Left renal cortex interstitium (tissue), 4 donors: ENCODE results near the gene DPPA5. TPM values are rescaled to one million over a fixed set of nuclear protein-coding genes. Genes with fewer than 3 reads are reported as not detected.
"Not testable (repeated sequence)": the region's sequence is repeated elsewhere in the genome, so short reads cannot be mapped to it uniquely, and the experiment has no call there.

Experiments used
- DNase-seq, 4 donors: peaks; one replicate each; pipeline ENCODE4 v3.0.0-alpha.2; 2013; ENCODE audit warnings: low read depth in 4 of 4, low spot score in 2 of 4, missing footprints in 1 of 4
- polyA plus RNA-seq, 4 donors: library from polyadenylated mRNA; unstranded; fragments of 120-200 nt; gene quantifications; one replicate each; pipeline ENCODE4 v1.2.1, GENCODE V29; 2013; ENCODE audit not compliant: insufficient read length in 4 of 4

Gene DPPA5
- polyA plus RNA-seq, 4 donors = 0.22 TPM; not detected in 3

GRCh38 chr6:73364549-73364948 lies 10.5 kb upstream of the DPPA5 start:
- no peak for DNase-seq

DNA sequence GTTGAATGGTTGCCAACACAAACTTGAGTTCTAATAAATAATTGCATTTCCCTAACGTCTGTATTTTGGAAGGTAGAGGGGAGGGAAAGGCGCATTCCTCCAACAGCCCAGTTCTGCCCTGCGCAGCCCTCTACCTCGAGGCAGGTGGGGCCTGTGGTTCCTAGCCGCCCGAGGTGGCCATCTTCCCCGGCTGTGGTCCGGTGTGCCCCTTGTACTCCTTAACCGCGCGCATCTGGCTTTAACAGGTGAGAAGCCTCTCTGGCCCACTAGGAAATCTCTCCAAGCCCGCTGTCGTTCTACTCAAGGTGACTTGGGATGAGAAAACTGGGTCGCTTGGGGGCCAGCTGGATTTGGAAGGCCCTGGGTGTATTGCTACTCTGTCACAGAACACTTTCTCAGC lies 10.0 kb upstream of the DPPA5 start:
- DNase-seq = no peak

DNA sequence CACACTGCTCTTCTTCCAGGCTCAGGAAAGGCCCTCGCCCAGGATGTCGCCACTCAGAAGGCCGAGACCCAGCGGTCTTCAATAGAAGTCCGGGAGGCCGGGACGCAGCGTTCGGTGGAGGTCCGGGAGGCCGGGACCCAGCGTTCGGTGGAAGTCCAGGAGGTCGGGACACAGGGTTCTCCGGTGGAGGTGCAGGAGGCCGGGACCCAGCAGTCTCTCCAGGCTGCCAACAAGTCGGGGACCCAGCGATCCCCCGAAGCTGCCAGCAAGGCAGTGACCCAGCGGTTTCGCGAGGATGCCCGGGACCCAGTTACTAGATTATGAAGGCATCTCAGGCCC lies 9.4 kb upstream of the DPPA5 start:
- no peak for DNase-seq

- no peak for DNase-seq
Observed at GRCh38 chr6:73362869-73363536, 8.9 kb upstream of the DPPA5 start.

DNA sequence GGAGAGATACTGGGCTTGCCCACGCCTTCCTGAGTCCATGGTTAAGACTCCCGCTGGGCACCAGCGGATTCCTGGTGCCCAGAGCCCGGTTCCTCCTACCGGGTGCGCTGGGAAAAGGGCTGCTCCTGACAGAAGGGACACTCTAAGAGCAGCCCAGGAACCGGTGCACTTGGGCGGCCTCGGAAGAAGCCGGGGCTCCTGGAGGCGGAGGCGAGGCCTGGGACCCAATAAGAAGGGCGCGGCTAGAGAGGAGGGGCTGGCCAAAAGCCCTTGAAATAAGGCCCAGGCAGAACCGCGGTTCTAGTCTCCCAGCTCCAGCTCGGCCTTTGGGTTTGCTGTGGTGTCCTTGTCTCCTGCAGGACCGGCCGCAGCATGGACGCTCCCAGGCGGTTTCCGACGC lies 8.3 kb upstream of the DPPA5 start, which contains the start of gene KHDC3L:
TSS of gene KHDC3L (plus strand) at position 301 of the 400 bp plus-strand sequence. CDS start at position 373, 72 bp downstream.
- DNase-seq = no peak

DNA sequence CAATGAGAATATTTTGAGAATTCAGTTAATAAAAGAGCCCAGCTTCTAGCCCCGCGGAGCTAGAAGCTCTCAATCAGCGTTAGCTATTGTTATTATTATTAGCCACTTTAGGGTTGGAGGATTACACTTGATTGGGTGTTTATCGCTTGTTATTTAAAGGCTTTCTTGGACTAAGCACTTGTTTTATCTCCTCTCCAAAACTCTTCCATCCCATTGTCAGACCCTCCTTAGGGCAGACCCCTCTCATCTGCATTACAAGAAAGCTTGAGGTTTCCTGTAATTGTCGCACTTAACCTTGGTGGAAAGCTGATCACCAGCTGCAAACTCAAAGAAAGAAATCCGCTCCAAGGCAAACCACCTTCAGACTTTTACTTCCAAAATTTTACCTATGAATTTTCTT lies 4.8 kb downstream of the DPPA5 start:
- no peak for DNase-seq

DNA sequence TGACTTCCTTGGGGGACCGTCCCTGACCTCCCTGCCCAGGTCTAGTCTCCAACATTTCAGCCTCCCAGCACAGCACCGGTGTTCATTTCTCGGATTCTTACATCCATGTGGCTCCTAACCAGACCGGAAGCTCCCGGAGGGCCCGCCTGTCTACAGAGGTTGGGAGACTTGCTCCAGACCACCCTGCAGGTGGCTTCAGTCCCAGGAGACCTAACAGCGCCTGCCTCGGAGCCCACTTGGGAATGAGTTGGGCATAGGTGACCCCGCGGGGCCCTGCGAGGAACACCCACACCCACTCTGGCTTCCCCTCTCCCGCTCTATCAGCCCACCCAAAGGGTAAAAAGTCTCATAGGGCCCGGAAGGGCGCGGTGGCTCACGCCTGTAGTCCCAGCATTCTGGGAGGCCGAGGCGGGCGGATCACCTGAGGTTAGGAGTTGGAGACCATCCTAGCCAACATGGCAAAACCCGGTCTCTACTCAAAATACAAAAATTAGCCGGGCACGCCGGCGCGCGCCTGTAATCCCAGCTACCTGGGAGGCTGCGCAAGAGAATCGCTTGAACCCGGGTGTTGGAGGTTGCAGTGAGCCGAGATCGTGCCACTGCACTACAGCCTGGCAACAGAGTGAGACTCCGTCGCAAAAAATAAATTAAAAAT lies 5.4 kb downstream of the DPPA5 start:
- no peak for DNase-seq

DNA sequence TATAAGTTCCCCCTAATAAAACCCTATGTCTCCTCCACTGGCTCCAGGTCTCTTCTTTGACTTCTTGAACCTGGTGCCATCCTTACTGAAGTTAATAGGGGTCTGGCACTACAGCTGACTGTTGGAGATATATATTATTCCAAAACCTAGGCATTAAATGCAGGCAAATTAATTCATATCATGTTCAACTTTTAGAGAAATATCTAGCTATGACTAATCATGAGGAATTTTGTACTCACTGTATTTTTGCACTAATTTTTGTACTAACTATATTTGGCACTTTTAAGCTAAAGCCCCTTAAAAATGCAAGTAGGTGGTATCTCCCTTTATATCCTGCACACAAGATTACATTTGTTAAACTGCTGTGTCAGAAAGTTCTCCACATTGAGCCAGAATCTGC lies 10.9 kb downstream of the DPPA5 start:
- no peak for DNase-seq

DNA sequence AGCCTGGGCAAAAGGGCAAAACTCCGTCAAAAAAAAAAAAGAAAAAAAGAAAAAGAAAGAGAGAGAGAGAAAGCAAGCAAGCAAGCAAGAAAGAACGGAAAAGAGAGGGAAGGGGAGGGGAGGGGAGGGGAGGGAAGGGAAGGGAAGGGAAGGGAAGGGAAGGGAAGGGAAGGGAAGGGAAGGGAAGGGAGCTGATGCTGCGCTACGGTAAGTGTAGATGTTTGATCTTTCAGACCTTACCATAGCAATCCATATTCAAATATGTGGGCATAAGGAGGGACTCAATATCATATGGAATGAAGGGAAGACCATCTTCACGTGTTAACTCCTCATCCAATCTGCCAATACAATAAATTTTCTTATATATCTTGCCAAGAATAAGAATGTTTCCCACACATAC lies 11.9 kb downstream of the DPPA5 start:
- DNase-seq = no peak

GRCh38 chr6:73341335-73341734 lies 12.7 kb downstream of the DPPA5 start:
- no peak for DNase-seq

DNA sequence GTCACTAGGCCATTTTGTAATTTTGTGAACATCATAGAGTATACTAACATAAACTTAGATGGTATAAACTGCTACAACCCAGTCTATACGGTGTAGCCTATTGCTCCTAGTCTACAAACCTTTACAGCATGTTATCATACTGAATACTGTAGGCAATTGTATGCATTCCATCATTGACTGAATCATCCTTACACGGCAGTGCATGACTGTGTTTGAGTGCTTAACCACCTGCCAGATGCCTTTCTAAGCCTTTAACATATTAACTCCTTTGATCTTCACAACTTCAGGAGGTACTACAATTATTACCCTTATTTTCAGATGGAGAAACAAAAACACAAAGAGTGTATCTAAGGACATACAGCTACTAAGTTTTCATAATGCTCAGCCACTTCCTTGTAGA lies 14.0 kb downstream of the DPPA5 start:
- no peak for DNase-seq

GRCh38 chr6:73339340-73339739 lies 14.7 kb downstream of the DPPA5 start:
- no peak for DNase-seq

DNA sequence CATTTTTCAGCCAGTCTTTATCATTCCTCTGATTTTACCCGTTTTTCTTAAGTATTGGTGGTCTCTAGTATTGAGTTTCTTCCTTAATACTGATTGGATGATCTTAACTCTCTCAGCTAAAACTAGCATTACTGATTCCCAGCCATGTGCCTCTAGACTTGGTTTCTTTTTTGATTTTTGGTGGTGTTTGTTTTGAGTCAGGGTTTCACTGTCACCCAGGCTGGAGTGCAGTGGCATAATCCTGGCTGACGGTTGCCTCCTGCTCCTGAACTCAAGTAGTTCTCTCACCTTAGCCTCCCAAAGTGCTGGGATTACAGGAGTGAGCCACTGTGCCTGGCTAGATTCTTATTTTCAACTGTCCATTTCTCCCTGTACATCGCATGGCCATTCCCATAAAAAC lies 24.9 kb downstream of the DPPA5 start:
- no peak for DNase-seq

- DNase-seq = no peak
Observed at GRCh38 chr6:73328790-73329189, 25.3 kb downstream of the DPPA5 start.

DNA sequence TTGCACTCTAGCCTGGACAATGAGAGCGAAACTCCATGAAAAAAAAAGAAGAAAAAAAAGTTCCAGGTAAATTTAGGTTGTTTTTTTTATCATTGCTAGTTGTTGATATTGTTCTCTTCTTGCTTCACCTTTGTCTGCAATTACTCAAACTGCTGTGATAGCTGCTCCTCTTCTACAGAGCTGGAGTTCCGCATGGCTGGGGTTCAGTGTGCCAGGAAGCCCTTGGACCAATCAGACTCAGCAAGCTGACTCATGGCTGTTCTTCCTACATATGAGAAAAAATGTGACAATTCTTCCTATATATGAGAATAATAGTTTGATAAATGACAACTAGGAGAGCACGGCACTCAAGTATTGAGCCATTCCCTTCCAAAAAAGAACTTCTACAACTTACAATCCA lies 28.4 kb downstream of the DPPA5 start:
- no peak for DNase-seq

DNA sequence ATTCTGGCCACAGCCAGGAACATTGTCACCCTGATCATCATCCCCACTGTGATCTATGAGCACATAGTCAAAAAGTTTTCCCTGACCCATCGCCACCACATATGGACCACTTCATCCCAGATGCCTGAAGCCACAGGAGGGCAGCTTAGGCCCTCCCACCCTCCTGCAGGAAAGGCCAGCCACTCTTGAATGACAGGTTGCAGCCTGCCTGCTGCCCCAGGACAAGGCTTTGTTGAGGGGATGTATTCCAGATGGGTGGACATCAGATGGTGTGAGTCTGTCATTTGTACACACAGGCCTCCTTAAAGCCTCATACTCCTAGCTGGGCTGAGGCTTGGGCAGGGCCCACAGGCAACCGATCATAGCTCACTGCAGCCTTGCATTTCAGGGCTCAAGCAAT lies 30.8 kb downstream of the DPPA5 start:
- DNase-seq = no peak

GRCh38 chr6:73314577-73315492 lies 39.2 kb downstream of the DPPA5 start:
- no peak for DNase-seq

DNA sequence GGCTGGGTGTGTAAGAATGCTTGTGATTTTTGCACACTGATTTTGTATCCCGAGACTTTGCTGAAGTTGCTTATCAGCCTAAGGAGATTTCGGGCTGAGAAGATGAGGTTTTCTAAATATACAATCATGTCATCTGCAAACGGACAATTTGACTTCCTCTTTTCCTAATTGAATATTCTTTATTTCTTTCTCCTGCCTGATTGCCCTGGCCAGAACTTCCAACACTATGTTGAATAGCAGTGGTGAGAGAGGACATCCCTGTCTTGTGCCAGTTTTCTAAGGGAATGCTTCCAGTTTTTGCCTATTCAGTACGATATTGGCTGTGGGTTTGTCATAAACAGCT lies 43.6 kb downstream of the DPPA5 start:
- DNase-seq = not testable (repeated sequence)

GRCh38 chr6:73309785-73310502 lies 44.1 kb downstream of the DPPA5 start:
- peak in 1 of 4 donors; percentile 72 for DNase-seq

- no peak for DNase-seq
Observed at GRCh38 chr6:73309535-73309784, 44.6 kb downstream of the DPPA5 start.
